ENCODE results near the gene ADPGK.
A peak's percentile ranks its signal among the peaks of the same experiment; 100 is the strongest.

Gene ADPGK

DNA sequence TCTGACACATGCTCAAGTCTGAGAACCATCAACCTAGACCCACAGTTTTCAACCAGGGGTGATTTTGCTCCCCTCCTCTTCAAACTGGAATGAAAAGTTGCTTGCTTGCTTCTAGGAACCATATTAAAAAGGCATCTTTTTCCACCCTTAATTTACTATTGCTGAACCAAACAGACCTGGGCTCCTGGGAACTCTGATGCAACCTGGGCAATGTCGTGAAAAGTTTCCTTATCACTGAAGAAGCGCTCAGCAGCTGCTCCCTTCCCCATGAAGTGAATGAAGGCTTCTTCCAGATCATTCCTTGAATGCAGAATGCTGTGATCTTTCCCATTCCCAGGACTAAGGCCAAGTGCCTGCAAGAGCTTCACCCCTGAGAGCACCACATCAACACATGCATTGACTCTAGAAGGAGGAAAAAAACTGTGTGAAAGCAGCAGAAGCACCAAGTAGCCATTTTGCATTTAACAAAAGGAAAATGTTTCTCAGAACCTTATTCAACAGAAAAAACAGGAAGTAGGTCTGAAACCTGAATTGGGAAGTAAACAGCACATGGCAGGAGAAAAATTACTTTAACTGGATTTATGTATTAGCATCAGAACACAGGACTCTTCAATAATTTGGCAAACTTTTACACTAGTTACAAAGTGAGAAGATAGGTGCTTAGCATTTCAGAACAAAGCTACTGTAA, 8.7 kb downstream of the ADPGK start:
- Histone ChIP-seq H3K27me3 (ENCODE audit: insufficient read depth, low read length) (no peaks in the 10 kb centered on the region), H2AFZ (ENCODE audit: low read length, unreplicated experiment) (no peak overlapping the region), H3K27ac (ENCODE audit: low read depth, low read length) (no peak overlapping the region), H3K4me1 (ENCODE audit: control insufficient read depth, insufficient read depth, low read length, unreplicated experiment) (no peaks in the 10 kb centered on the region), H3K36me3 (ENCODE audit: insufficient read depth, low read length) (peaks cover 26% of the 10 kb centered on the region), H3K79me2 (ENCODE audit: control insufficient read depth, insufficient read depth, low read length, unreplicated experiment) (peaks cover 50% of the 10 kb centered on the region), H3K4me3 (ENCODE audit: low read depth, low read length) (no peak overlapping the region)

DNA sequence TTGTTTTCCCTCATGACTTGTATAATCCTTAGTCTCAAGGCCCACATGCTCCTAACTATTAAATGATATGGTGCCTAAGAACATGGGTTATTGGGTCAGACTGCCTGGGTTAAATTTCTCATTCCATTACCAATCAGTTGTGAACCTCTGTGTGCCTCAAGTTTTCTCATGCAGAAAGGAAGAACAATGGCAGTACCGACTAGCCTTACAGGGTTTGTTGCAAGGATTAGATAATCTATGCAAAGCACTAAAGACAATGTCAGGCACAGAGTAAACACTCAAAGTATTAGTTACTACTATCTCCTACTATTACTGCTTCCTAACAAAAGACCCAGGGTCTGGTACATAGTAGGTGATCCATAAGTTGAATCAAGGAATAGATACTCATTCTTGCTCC, 12.2 kb downstream of the ADPGK start:
- no peak overlapping the region for H3K4me3 ChIP-seq (ENCODE audit: low read depth, low read length)
- H3K36me3 ChIP-seq (ENCODE audit: insufficient read depth, low read length), result peaks cover 61% of the 10 kb centered on the region
- no peaks in the 10 kb centered on the region for H3K27me3 ChIP-seq (ENCODE audit: insufficient read depth, low read length)
- no peak overlapping the region for H3K27ac ChIP-seq (ENCODE audit: low read depth, low read length)
- no peak overlapping the region for H2AFZ ChIP-seq (ENCODE audit: low read length, unreplicated experiment)
- peaks cover 23% of the 10 kb centered on the region for H3K79me2 ChIP-seq (ENCODE audit: control insufficient read depth, insufficient read depth, low read length, unreplicated experiment)
- H3K4me1 ChIP-seq (ENCODE audit: control insufficient read depth, insufficient read depth, low read length, unreplicated experiment), result no peaks in the 10 kb centered on the region

DNA sequence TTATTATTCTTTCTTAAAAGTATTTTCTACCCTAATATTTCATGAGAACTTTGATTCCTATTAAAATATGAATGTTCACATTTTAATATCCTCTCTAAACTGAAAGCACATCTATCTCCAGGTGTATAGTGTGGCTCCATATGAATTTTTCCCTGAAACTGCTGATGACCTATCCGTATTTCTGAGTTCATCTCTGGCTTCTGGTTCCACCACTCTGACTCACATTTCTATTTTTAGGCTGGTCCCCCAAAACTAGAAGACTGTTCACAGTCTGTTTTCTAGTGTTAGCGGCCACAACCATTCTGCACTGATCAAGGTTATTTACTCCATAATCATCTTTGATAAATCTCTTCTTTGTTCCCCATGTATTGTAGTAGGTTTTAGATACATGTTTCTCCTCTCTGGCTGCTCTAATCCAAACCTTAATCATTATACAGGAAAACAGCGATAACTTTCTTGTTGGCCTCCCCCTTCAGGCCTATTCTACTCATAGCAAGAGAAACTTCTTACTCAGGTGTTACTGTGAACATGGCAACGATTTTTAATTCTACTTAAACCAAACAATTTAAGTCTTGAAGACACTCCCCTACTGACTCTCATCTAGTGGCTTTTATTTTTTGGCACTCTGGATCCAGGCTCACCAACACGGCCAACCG, 12.8 kb downstream of the ADPGK start:
- Histone ChIP-seq H3K79me2 (ENCODE audit: control insufficient read depth, insufficient read depth, low read length, unreplicated experiment) (peaks cover 18% of the 10 kb centered on the region), H3K36me3 (ENCODE audit: insufficient read depth, low read length) (peaks cover 67% of the 10 kb centered on the region)

DNA sequence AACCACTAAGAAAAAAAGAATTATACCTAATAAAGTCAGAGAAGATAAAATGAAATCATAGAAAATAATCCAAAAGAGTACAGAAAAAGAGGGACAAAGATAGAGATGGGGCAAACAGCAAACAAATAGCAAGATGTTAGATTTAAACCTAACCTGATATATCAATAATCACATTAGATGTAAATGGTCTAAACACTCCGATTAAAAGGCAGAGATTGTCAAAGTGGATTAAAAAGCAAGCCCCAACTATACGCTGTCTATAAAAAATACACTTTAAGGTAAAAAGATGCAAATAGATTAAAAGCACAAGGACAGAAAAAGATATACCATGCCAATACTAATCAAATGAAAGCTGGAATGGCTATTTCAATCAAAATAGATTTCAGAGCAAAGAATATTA, 16.8 kb downstream of the ADPGK start:
- Histone ChIP-seq H3K27ac (ENCODE audit: low read depth, low read length) (no peak overlapping the region), H3K36me3 (ENCODE audit: insufficient read depth, low read length) (peaks cover 58% of the 10 kb centered on the region), H3K4me3 (ENCODE audit: low read depth, low read length) (no peak overlapping the region), H3K79me2 (ENCODE audit: control insufficient read depth, insufficient read depth, low read length, unreplicated experiment) (peaks cover 12% of the 10 kb centered on the region), H2AFZ (ENCODE audit: low read length, unreplicated experiment) (no peak overlapping the region), H3K4me1 (ENCODE audit: control insufficient read depth, insufficient read depth, low read length, unreplicated experiment) (no peaks in the 10 kb centered on the region), H3K27me3 (ENCODE audit: insufficient read depth, low read length) (no peaks in the 10 kb centered on the region)

More for the DNA sequence above, 12.8 kb downstream of the ADPGK start:
- Histone ChIP-seq H3K4me3 (ENCODE audit: low read depth, low read length) (no peak overlapping the region), H2AFZ (ENCODE audit: low read length, unreplicated experiment) (no peak overlapping the region), H3K27me3 (ENCODE audit: insufficient read depth, low read length) (no peaks in the 10 kb centered on the region), H3K4me1 (ENCODE audit: control insufficient read depth, insufficient read depth, low read length, unreplicated experiment) (no peaks in the 10 kb centered on the region), H3K27ac (ENCODE audit: low read depth, low read length) (no peak overlapping the region)

DNA sequence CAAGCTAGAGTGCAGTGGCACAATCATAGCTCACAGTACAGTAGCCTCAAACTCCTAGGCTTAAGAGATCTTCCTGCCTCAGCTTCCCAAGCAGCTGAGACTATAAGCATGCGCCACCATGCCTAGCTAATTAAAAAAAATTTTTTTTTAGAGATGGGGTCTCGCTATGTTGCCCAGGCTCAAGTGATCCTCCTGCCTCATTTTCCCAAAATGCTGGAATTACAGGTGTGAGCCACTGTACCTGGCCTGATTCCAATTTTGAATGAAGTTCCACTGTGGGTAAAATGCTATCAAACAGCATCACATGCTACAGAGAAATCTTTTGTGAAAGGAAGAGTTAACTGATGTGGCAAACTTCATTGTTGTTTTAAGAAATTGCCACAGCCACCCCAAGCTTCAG, 17.5 kb downstream of the ADPGK start:
- Histone ChIP-seq H3K36me3 (ENCODE audit: insufficient read depth, low read length) (peaks cover 53% of the 10 kb centered on the region), H3K79me2 (ENCODE audit: control insufficient read depth, insufficient read depth, low read length, unreplicated experiment) (peaks cover 12% of the 10 kb centered on the region), H2AFZ (ENCODE audit: low read length, unreplicated experiment) (no peak overlapping the region), H3K27ac (ENCODE audit: low read depth, low read length) (no peak overlapping the region), H3K4me3 (ENCODE audit: low read depth, low read length) (no peak overlapping the region), H3K27me3 (ENCODE audit: insufficient read depth, low read length) (no peaks in the 10 kb centered on the region), H3K4me1 (ENCODE audit: control insufficient read depth, insufficient read depth, low read length, unreplicated experiment) (no peaks in the 10 kb centered on the region)

DNA sequence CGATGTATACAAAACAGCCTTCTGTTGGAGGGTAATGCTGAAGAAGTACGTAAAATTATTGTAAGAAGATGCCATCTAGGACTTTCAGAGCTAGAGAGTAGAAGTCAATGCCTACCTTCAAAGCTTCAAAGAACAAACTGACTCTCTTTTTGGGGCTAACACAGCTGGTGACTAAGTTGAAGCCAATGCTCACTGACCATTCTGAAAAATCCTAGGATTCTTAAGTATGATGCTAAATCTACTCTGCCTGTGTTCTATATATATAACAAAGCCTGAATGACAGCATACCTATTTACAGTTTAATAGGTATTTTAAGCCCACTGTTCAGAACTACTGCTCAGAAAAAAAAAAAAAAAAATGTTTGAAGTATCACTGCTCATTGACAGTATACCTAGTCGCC, 18.9 kb downstream of the ADPGK start:
- H3K4me1 ChIP-seq (ENCODE audit: control insufficient read depth, insufficient read depth, low read length, unreplicated experiment), result no peaks in the 10 kb centered on the region
- H3K27ac ChIP-seq (ENCODE audit: low read depth, low read length), result no peak overlapping the region
- peaks cover 8% of the 10 kb centered on the region for H3K79me2 ChIP-seq (ENCODE audit: control insufficient read depth, insufficient read depth, low read length, unreplicated experiment)
- H2AFZ ChIP-seq (ENCODE audit: low read length, unreplicated experiment), result no peak overlapping the region
- H3K36me3 ChIP-seq (ENCODE audit: insufficient read depth, low read length), result peaks cover 43% of the 10 kb centered on the region
- no peak overlapping the region for H3K4me3 ChIP-seq (ENCODE audit: low read depth, low read length)
- no peaks in the 10 kb centered on the region for H3K27me3 ChIP-seq (ENCODE audit: insufficient read depth, low read length)

DNA sequence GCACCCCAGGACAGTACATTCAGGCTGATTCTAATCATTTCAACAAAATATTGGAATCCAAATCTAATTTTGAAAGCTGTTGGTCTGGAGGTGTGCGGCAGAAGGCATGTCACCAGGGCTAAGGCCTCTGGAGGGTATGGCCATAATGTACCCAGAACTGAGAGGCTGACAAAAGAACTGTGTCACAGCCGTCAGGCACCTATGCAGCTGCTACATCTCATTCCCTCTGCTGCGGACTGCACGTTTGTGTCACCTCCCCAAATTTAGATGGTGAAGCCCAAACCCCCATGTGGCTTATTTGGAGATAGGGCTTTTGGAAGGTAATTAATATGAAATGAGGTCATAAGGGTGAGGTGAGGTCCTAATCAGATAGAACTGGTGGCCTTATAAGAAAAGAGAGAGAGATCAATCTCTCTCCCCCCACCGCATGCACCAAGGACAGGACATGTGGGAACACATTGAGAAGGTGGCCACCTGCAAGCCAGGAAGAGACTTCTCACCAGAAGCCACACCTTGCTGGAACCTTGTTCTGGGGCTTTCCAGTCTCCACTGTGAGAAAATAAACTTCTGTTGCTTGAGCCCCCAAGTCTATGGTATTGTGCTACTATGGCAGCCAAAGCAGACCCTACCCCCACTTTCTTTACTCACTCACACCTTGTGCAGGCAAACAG, 22.8 kb downstream of the ADPGK start:
- Histone ChIP-seq H3K27ac (ENCODE audit: low read depth, low read length) (no peak overlapping the region), H3K36me3 (ENCODE audit: insufficient read depth, low read length) (peaks cover 9% of the 10 kb centered on the region), H3K79me2 (ENCODE audit: control insufficient read depth, insufficient read depth, low read length, unreplicated experiment) (peaks cover 14% of the 10 kb centered on the region), H2AFZ (ENCODE audit: low read length, unreplicated experiment) (no peak overlapping the region), H3K4me3 (ENCODE audit: low read depth, low read length) (no peak overlapping the region), H3K4me1 (ENCODE audit: control insufficient read depth, insufficient read depth, low read length, unreplicated experiment) (peaks cover 18% of the 10 kb centered on the region), H3K27me3 (ENCODE audit: insufficient read depth, low read length) (no peaks in the 10 kb centered on the region)

DNA sequence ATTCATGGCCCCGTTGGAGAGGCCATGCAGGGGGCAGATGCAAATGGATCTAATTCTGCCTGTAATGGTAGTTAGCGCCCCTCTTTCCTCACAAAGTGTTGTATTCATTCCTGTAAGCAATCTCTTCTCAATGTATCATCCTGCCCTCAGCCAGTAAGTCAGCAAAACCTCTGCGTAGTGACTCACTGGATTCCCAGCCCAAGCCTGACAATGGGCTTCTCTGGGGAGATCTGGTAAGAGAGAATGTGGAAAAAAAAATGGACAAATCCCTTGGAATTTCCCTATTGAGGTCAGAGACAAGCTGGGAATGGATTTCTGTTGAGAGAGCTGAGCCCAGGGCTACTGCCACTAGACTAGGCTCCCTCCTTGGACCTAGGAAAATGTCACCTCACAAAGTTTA, 25.4 kb downstream of the ADPGK start:
- Histone ChIP-seq H3K36me3 (ENCODE audit: insufficient read depth, low read length) (peaks cover 23% of the 10 kb centered on the region), H3K27me3 (ENCODE audit: insufficient read depth, low read length) (no peaks in the 10 kb centered on the region), H3K4me1 (ENCODE audit: control insufficient read depth, insufficient read depth, low read length, unreplicated experiment) (peaks cover 18% of the 10 kb centered on the region), H3K27ac (ENCODE audit: low read depth, low read length) (peak overlapping the region; percentile 94), H3K79me2 (ENCODE audit: control insufficient read depth, insufficient read depth, low read length, unreplicated experiment) (peaks cover 7% of the 10 kb centered on the region), H2AFZ (ENCODE audit: low read length, unreplicated experiment) (no peak overlapping the region), H3K4me3 (ENCODE audit: low read depth, low read length) (no peak overlapping the region; the same call in 1 of the 2 replicates)

DNA sequence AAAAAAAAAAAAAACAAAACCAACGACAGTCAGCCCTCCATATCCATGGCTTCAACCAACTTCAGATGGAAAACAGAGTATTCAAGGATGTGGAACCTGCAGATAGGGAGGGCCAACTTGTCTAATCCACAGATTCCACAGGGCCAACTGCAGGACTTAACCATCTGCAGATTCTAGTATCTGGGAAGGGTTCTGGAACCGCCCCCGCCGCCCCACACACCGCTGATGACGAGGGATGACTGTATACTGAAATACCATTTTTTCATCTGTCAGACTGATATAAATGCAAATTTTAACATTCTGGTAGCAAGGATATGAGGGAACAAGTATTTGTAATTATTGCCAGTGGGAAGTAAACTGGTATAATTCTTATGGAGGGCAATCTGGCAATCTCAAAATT, 29.5 kb downstream of the ADPGK start:
- peaks cover 18% of the 10 kb centered on the region for H3K4me1 ChIP-seq (ENCODE audit: control insufficient read depth, insufficient read depth, low read length, unreplicated experiment)
- H3K27me3 ChIP-seq (ENCODE audit: insufficient read depth, low read length), result no peaks in the 10 kb centered on the region
- peaks cover 7% of the 10 kb centered on the region for H3K79me2 ChIP-seq (ENCODE audit: control insufficient read depth, insufficient read depth, low read length, unreplicated experiment)
- H3K36me3 ChIP-seq (ENCODE audit: insufficient read depth, low read length), result peaks cover 29% of the 10 kb centered on the region
- no peak overlapping the region for H3K27ac ChIP-seq (ENCODE audit: low read depth, low read length)
- H3K4me3 ChIP-seq (ENCODE audit: low read depth, low read length), result no peak overlapping the region
- H2AFZ ChIP-seq (ENCODE audit: low read length, unreplicated experiment), result no peak overlapping the region

DNA sequence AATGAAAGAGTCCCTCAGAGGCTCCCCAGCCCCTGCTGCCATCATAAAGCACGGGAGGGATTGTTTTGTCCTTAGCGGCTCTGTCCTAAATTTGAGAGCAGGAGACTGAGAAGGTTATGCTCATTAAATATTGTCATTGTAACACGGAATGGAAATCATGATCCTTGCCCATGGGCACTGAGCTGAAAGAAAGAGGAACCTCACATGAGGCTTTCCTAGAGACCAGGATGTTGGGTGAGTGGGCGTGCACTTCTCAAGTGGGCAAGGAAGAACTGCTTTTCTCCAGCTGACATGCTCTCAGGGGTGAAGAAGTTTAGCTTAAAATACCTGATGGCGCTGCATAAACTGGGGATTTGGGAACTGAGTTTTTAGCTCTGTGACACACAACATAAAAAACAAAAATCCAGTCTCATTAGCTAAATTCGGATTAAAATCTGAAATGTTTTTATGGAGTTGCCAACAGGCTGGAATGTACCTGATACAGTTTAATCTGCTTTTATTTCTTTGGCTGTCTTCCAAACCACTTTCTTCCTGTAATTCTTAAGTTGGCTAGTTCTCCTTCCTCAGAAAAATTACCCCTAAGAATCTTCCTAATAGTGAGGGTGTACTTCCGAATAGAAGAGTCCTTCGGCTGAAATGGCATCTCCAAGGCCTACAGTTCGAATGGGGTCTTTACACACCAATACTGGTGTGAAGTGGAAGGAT, 31.7 kb downstream of the ADPGK start:
- Histone ChIP-seq H3K79me2 (ENCODE audit: control insufficient read depth, insufficient read depth, low read length, unreplicated experiment) (peaks cover 7% of the 10 kb centered on the region), H2AFZ (ENCODE audit: low read length, unreplicated experiment) (no peak overlapping the region), H3K27me3 (ENCODE audit: insufficient read depth, low read length) (no peaks in the 10 kb centered on the region), H3K36me3 (ENCODE audit: insufficient read depth, low read length) (peaks cover 31% of the 10 kb centered on the region), H3K27ac (ENCODE audit: low read depth, low read length) (no peak overlapping the region), H3K4me1 (ENCODE audit: control insufficient read depth, insufficient read depth, low read length, unreplicated experiment) (peaks cover 4% of the 10 kb centered on the region), H3K4me3 (ENCODE audit: low read depth, low read length) (no peak overlapping the region)
